Tibial nerve (tissue), 4 donors: ENCODE measurements around the gene STAT5B.

Source experiments
- EP300 ChIP-seq, 2 donors: sonication (generic); formaldehyde crosslinking; IDR thresholded peaks; one replicate each; pipeline ENCODE4 v1.6.1; 2017; ENCODE audit warnings: antibody characterized with exemption in 2 of 2, mild to moderate bottlenecking in 1 of 2
- POLR2A ChIP-seq, 2 donors: fragments of 450-650 bp; IDR thresholded peaks; one replicate each; pipeline ENCODE4 v1.6.1; 2017; ENCODE audit warnings: antibody characterized with exemption in 2 of 2, mild to moderate bottlenecking in 2 of 2, moderate library complexity in 2 of 2
- TF ChIP-seq, protein P1 (sequence below), 5 experiments: fragments of 200-600 bp in 3 of 5; fragments of 450-650 bp in 2 of 5; sonication (generic) in 3 of 5; IDR thresholded peaks; one replicate each; pipeline ENCODE4 v1.5.1; 2016 to 2019; ENCODE audit warnings: antibody characterized with exemption in 5 of 5, mild to moderate bottlenecking in 3 of 5, moderate library complexity in 2 of 5

DNA sequence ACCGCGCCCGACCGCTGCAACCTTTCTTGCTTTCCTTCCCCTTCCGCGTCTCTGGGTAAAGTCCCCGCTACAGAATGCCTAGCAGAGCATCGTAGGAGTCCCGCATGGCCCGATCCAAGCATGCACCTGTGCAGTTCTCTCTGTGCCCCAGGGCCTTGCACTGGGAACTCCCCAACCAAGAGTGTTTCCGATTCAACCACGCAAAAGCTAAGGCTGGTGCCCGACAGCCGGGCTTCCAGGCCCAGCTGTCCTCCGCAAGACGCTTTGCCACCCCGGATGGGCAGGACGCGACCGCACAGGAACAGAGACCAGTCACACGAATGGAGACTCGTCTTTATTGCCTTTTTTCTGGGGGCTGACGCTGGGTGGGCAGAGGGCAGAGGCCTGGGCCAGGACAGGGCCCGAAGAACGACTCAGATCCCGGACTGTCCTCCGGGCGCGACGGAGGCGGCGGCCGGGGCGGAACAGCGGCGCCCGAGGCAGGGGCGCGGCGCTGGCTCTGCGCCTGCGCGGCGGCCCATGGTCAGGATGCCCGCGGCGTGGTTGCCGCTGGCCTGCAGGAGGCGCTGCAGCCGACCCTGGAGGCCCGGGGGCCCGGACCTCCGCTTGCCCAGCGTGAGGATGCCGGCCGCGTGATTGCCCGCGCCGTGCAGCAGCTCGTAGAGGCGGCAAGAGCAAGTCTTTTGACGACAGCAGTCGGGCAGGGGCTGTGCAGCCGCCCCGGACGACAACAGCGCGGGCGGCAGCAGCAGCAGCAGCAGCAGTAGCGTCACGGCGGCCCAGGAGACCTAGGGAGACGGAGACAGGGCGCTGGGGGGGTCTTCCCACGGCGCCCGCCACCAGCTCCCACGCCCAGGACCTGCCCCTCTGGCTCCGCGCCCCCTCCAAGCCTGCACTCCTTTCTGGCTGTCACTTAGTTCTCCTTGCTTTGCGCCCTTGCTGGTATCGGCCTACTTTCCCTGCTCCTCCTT is 92.2 kb downstream of the STAT5B start:
- TF ChIP-seq, protein P1, sequence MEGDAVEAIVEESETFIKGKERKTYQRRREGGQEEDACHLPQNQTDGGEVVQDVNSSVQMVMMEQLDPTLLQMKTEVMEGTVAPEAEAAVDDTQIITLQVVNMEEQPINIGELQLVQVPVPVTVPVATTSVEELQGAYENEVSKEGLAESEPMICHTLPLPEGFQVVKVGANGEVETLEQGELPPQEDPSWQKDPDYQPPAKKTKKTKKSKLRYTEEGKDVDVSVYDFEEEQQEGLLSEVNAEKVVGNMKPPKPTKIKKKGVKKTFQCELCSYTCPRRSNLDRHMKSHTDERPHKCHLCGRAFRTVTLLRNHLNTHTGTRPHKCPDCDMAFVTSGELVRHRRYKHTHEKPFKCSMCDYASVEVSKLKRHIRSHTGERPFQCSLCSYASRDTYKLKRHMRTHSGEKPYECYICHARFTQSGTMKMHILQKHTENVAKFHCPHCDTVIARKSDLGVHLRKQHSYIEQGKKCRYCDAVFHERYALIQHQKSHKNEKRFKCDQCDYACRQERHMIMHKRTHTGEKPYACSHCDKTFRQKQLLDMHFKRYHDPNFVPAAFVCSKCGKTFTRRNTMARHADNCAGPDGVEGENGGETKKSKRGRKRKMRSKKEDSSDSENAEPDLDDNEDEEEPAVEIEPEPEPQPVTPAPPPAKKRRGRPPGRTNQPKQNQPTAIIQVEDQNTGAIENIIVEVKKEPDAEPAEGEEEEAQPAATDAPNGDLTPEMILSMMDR (IDR thresholded peaks at IDR 0.05), result peak; percentile 93 to 96 (median 95)
- TF ChIP-seq POLR2A (IDR thresholded peaks at IDR 0.05), result peak; percentile 26 to 44
- peak in 1 of 2 donors; percentile 53 for TF ChIP-seq EP300 (IDR thresholded peaks at IDR 0.05)
